ENCODE data around the gene KLHL29. TPM values are rescaled to one million over a fixed set of nuclear protein-coding genes. Genes with fewer than 3 reads are reported as not detected.

The KLHL29 gene
- total and polyA plus RNA-seq, 2 of the 13 experiments (the other 11 are each of a cell fraction or from before 2014, with no cell fraction given) = 0.01 TPM; not detected in 1

DNA sequence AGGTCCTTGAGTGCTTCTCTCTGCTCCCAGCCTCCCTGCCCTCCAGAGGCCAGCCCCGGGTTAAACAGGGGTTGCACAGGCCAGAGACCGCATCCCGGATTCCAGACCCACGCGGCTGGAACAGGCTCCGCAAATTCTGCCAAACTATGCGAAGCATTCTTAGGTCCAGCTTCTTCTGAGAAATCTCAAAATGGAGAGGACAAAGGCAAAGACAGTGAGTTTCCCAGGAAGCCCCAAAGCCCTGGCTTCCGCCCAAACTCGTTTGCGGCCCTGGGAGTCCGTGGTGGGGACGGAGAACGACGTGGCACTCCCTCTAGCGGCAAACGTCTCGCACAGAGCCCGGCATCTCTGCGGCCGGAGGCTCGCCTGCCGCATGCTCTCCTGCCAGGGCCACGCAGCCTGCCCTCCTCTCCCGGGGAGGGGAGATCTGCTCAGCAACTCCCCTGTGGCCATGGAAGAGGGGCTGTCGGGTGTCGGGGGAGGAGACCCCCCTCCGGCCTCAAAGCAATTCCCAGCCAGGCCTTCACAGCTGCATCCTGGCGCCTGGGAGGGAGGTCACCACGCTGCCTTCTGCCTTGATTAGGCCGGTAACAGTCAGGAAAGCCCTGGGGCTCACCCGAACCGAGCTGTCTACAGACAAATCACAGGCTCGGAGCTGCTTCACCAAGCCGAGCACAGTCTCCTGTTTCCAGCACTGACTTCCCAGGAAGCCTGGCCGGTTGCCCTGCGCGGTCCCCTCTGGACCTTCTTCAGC lies 33.4 kb upstream of the KLHL29 start (continued):
- 0 out of 2 replicates have a peak, but pooled peaks have one; percentile 62 for TF ChIP-seq MIER2 (CRISPR knock-in tag; IDR thresholded peaks at IDR 0.05)
- peak; percentile 78 for TF ChIP-seq ZNF574 (CRISPR knock-in tag; IDR thresholded peaks at IDR 0.05)
- peak; percentile 67 for TF ChIP-seq UBTF (CRISPR knock-in tag; IDR thresholded peaks at IDR 0.05)
- TF ChIP-seq ZNF580 (CRISPR knock-in tag; IDR thresholded peaks at IDR 0.05; ENCODE audit: borderline replicate concordance, low read depth) = 0 out of 2 replicates have a peak, but pooled peaks have one; percentile 29
- TF ChIP-seq, protein P1, sequence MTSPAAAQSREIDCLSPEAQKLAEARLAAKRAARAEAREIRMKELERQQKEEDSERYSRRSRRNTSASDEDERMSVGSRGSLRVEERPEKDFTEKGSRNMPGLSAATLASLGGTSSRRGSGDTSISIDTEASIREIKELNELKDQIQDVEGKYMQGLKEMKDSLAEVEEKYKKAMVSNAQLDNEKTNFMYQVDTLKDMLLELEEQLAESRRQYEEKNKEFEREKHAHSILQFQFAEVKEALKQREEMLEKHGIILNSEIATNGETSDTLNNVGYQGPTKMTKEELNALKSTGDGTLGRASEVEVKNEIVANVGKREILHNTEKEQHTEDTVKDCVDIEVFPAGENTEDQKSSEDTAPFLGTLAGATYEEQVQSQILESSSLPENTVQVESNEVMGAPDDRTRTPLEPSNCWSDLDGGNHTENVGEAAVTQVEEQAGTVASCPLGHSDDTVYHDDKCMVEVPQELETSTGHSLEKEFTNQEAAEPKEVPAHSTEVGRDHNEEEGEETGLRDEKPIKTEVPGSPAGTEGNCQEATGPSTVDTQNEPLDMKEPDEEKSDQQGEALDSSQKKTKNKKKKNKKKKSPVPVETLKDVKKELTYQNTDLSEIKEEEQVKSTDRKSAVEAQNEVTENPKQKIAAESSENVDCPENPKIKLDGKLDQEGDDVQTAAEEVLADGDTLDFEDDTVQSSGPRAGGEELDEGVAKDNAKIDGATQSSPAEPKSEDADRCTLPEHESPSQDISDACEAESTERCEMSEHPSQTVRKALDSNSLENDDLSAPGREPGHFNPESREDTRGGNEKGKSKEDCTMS (CRISPR knock-in tag; conservative IDR thresholded peaks at IDR 0.05) = no peak
- TF ChIP-seq ZZZ3 (CRISPR knock-in tag; IDR thresholded peaks at IDR 0.05; ENCODE audit: borderline replicate concordance) = no peak
- TF ChIP-seq ZNF350 (CRISPR knock-in tag; IDR thresholded peaks at IDR 0.05; ENCODE audit: borderline replicate concordance, low read depth) = peak; percentile 55; the same call in 1 of the 2 replicates
- TF ChIP-seq, protein P2, sequence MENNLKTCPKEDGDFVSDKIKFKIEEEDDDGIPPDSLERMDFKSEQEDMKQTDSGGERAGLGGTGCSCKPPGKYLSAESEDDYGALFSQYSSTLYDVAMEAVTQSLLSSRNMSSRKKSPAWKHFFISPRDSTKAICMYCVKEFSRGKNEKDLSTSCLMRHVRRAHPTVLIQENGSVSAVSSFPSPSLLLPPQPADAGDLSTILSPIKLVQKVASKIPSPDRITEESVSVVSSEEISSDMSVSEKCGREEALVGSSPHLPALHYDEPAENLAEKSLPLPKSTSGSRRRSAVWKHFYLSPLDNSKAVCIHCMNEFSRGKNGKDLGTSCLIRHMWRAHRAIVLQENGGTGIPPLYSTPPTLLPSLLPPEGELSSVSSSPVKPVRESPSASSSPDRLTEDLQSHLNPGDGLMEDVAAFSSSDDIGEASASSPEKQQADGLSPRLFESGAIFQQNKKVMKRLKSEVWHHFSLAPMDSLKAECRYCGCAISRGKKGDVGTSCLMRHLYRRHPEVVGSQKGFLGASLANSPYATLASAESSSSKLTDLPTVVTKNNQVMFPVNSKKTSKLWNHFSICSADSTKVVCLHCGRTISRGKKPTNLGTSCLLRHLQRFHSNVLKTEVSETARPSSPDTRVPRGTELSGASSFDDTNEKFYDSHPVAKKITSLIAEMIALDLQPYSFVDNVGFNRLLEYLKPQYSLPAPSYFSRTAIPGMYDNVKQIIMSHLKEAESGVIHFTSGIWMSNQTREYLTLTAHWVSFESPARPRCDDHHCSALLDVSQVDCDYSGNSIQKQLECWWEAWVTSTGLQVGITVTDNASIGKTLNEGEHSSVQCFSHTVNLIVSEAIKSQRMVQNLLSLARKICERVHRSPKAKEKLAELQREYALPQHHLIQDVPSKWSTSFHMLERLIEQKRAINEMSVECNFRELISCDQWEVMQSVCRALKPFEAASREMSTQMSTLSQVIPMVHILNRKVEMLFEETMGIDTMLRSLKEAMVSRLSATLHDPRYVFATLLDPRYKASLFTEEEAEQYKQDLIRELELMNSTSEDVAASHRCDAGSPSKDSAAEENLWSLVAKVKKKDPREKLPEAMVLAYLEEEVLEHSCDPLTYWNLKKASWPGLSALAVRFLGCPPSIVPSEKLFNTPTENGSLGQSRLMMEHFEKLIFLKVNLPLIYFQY (CRISPR knock-in tag; IDR thresholded peaks at IDR 0.05; ENCODE audit: borderline replicate concordance) = no peak
- no peak for TF ChIP-seq IKZF1 (IDR thresholded peaks at IDR 0.05)
- no peak for TF ChIP-seq ZNF263 (CRISPR knock-in tag; IDR thresholded peaks at IDR 0.05)
- TF ChIP-seq SNAPC2 (CRISPR knock-in tag; IDR thresholded peaks at IDR 0.05) = no peak
- no peak for TF ChIP-seq ZNF816 (CRISPR knock-in tag; IDR thresholded peaks at IDR 0.05; ENCODE audit: borderline replicate concordance)
- peak; percentile 49; the same call in 1 of the 2 replicates for TF ChIP-seq ZNF331 (CRISPR knock-in tag; IDR thresholded peaks at IDR 0.05)
- 0 out of 2 replicates have a peak, but pooled peaks have one; percentile 47 for TF ChIP-seq SMAD3 (CRISPR knock-in tag; IDR thresholded peaks at IDR 0.05)
- 0 out of 2 replicates have a peak, but pooled peaks have one; percentile 27 for TF ChIP-seq ZNF567 (CRISPR knock-in tag; IDR thresholded peaks at IDR 0.05; ENCODE audit: borderline replicate concordance)
- peak; percentile 54; the same call in 1 of the 2 replicates for TF ChIP-seq ZSCAN31 (CRISPR knock-in tag; IDR thresholded peaks at IDR 0.05; ENCODE audit: low read depth)

All from HepG2 (cell line).